HG02610 (cell line): Measurements from ENCODE around the gene TRIM38.
A peak's percentile ranks its signal among the peaks of the same experiment; 100 is the strongest.
"Not testable (repeated sequence)": the region's sequence is repeated elsewhere in the genome, so short reads cannot be mapped to it uniquely, and the experiment has no call there.

Source experiments
- ATAC-seq: cut with Tn5 transposase; IDR thresholded peaks from one replicate; pipeline ENCODE4 v1.9.1; 2021; ENCODE audit warnings: mild to moderate bottlenecking, moderate library complexity; ENCODE audit not compliant: unreplicated experiment

The TRIM38 gene

DNA sequence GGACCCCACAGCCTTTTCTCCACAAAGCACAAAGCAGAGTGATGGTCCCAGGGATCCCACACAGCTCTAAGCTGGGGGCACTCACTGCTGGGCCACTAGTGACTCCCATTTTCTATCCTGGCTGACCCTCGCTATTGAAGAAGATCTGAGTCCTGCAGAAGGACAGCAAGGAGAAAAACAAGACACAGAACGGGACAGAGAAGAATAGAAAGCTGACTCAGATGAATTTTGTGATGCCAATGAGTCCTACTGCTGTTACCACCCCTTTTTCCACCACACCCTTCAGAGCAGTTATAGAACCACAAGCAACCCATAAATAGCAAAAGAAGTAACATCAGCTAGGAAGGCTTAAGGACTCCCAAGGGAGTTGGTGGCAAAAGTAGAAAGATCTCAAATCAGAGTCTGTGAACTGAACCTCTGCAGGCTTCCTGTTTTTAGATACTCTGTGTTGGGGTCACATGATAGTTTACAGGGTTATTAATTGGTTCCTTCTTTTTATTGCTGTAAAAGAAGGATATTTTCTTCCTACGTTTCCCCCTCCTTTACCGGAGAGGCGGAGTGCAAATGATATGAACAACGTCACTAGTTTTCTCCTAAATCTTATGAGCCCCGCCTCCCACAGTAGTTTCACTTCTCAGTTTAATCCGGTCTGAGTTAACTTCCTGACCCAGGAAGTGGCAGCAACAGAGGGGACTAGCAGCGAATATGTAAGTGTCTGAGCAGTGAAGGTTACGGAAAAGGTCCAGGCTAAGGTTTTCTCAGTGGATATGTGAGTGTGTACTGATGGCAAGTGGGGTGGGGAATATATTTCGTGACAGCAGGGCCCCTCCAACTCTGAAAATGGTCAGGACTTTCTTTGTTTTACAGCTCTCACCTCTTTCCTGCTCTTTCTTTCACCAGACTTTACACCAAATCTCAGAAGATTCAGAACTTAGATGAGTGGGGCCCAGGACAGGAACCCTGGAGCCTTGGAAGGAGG is at the start of gene TRIM38:
TRIM38 (plus strand) TSS at position 654 of the 979 bp plus-strand sequence. CDS start 3,721 bp downstream, outside the sequence.
- ATAC-seq, result peak; percentile 75

DNA sequence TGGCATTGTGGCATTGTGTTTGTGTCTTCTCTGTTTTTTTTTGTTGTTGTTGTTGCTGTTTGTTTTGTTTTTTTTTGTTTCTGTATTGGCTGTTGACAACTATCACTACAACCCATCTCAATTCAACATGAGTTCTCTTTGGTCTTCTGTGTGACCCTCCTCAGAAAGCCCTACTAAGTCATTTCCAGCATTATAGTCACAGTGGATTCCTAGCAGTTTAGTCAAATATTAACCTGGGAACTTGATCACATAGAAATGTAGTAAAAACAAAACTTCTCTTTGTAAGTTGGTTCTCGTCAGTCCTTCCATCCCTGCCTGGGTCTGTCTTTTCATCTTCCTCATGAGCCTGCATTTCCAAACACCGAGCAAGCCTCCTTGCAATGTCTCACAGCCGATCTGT is 48.9 kb upstream of the TRIM38 start:
- ATAC-seq, result no peak

- no peak for ATAC-seq
Measured at GRCh38 chr6:25916330-25916729, 46.3 kb upstream of the TRIM38 start.

- ATAC-seq, result no peak
Measured at GRCh38 chr6:25916789-25917490, 45.7 kb upstream of the TRIM38 start.

DNA sequence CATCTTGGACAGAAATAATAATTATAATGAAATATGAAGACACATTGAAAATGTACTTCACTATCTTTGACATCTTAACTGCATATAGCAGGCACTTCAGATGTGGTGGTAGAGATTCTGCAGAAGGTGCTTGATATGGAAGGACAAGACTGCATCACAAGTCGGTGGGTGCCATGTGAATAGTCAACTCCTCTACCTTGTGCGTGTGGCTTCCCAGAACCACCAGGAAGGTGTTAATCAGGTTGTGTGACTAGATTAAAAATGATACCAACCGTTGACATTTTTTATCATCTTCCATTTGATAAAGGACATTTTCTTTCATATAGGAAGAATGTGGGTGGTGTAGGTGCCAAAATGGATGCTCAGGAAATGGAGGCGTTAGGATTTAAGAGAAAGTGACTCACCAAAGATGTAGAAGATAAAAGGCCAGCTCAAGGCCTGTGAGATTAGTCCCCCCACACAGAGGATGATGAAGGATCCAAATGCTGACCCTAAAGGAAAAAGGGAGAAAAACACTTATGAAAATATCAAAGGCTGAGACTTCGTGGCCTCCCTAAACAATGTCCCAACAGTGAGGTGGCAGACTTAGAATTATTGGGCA is 44.4 kb upstream of the TRIM38 start:
- ATAC-seq, result no peak

DNA sequence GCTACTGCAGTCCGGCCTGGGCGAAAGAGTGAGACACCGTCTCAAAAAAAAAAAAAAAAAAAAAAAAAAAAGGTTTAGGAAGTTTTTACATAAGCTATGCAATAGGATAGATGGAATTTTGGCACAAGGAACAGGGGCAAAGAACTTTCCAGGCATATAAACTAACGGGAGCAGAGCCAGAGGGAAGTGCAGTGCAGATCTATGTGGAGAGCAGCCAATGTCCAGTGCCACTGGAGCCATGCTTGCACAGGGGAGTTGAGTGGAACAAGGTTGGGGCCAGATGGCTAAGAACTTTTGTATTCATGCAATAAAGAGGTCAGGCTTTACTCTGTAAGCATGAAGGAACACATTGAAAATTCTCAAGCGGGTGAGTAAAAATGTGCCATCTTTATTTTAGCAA is 42.9 kb upstream of the TRIM38 start:
- ATAC-seq, result no peak

DNA sequence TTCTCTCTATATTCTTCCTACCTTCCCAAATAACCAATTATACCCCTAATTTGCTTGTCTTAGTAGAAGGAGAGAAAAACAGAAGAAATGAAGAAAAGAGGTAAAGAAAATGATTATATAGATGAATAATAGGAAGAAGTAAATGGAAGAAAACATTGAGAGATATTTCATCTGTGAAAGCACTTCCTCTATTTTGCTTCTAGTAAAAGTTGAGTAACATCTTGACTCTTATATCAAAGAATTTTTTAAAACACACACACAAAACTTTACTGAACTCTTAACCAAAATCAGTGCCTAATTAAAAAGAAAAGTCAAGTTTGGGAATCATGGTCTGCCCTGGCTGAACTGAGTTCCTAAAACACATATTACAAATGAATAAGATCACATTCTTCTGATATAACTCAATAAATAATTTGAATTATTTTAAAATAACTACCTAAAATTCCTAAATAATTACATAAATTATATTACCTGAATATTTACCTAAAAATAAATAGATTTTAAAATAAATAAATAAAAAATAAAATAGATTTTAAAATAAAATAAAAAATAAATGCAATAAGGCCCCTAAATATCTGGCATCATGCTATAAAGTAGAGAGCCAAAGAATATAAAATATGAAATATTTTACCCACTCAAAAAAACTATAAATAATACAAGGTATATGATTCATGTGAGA is 40.9 kb upstream of the TRIM38 start:
- no peak for ATAC-seq

- ATAC-seq, result no peak
Measured at GRCh38 chr6:25922301-25922700, 40.3 kb upstream of the TRIM38 start.

- no peak for ATAC-seq
Measured at GRCh38 chr6:25925876-25926275, 36.7 kb upstream of the TRIM38 start.

DNA sequence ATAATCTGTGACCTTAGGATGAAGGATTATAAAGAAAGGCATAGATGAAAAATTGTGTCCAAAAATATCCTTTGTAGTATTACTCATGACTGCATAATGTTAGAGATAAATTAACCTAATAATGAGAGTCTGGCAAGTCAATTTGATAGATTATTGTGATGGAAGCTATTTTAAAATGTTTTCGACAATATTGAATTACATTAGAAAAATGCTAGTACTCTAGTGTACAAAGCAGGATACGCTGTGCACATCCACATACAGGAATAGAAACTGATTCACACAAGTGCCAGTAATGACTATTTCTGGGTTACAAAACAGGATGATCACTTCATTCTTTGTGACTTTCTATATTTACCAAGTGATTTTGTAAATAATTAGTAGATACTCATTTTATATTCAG is 35.4 kb upstream of the TRIM38 start:
- no peak for ATAC-seq

- ATAC-seq, result no peak
Measured at GRCh38 chr6:25927756-25928216, 34.8 kb upstream of the TRIM38 start.

DNA sequence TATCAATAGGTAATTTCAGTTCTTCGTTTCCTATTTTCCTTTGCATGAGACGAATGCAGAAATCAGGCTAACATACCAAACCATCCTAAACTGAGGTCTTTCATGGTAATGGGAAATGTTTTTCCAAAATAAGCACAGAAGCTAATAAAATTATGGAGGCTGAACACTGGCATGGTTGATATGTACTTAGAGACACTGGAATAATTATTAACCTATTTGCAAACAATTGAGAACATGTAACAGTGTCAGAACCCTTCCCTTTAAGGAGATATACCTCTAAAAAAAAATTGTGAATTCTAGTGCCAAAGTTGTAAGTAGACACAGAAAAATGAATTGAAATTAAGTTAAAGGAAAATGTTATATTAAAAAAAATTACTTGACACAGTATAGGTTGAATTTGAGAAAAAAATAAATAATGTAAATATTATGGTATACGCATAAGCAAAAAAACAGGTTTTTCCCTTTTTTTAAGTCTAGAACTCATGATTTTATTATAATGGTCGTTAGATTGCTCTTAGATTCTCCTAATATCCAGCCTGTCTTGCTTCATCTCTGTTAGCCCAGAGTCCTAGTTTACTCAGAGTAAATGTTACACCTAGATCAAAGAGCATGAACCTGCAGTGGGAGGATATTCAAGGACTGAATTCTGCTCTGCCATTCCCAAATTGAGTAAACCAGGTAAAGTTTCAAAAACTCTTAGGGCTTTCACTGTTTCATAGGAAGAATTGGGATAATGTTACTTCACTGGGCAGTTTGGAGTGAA is 33.9 kb upstream of the TRIM38 start:
- ATAC-seq, result no peak

DNA sequence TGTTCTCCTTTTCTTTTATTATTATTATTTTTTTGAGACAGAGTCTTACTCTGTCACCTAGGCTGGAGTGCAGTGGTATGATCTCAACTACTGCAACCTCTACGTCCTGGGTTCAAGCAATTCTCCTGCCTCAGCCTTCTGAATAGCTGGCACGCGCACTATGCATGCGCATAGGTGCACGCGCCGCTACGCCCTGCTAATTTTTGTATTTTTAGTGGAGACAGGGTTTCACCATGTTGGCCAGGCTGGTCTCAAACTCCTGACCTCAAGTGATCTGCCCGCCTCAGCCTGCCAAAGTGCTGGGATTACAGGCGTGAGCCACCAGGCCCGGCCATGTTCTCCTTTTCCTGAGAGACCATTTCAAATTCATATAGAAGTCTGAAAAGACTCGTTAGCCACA is 32.8 kb upstream of the TRIM38 start:
- ATAC-seq, result not testable (repeated sequence)

GRCh38 chr6:25930532-25931410 is 31.8 kb upstream of the TRIM38 start, which contains the start of gene SLC17A2:
SLC17A2 (minus strand) TSS chr6:25930691; CDS start chr6:25925796, 4,895 bp downstream.
- no peak for ATAC-seq

DNA sequence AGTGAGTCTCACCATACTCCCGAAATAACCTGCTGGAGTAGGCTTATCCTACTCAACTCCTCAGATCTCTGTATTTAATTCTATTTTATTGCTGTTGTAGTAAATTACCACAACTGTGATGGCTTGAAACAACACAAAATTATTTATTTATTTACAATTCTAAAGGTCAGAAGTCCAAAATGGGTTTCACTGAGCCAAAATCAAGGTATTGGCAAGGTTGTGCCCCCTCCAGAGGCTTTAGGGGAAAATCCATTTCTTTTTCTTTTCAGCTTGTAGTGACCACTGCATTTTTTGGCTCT is 31.2 kb upstream of the TRIM38 start:
- no peak for ATAC-seq

GRCh38 chr6:25934156-25934555 is 28.4 kb upstream of the TRIM38 start:
- no peak for ATAC-seq

DNA sequence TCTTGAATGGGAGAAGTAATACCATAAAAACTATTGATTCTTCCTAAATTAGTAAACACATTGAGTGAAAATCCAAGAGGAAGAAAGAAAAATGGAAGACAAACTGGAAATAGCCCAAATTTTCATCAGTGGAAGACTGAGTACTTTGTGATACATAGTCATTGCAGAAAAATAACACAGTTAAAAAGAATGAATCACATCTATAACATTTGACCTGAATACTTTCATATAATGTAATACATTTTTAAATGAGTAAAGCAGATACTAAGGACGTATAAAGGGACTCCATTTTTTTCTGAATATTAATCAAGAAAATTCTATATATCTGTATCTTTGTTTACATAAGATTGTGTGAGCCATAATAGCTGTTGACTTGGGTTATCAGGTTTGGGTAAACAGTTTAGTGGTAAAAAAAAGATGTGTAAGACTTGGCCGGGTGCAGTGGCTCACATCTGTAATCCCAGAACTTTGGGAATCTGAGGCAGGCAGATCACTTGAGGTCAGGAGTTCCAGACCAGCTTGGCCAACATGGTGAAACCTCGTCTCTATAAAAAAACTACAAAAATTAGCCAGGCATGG is 27.8 kb upstream of the TRIM38 start:
- no peak for ATAC-seq

DNA sequence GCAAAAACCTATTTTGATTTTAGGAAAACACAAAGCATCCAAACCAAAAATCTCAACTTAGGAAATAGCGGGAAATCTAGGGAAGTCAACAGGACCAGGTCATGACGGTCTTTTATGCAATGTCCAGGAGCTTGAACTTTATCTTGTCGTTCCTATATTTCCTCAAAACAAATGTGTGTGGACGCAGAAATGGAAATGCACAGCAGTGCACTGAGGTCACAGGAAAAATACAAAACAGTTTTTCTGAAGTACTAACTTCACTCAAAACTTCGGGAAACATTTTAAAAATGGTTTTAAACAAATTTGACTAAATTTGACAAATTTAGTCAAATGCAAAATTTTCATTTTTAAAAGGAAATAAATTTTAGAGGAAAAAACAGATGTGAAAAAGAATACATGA is 26.6 kb upstream of the TRIM38 start:
- ATAC-seq, result no peak

GRCh38 chr6:25939593-25939992 is 23.0 kb upstream of the TRIM38 start:
- ATAC-seq, result no peak
